Effector memory CD8-positive, alpha-beta T cell (primary cell): ENCODE data around the gene NCAM2.

Experiments used
- ATAC-seq: fragments of 150-1000 bp; cut with Tn5 transposase; replicated peaks from 2 replicates; pipeline ENCODE4 v1.10.0; 2021; ENCODE audit warnings: mild to moderate bottlenecking, moderate library complexity
- DNase-seq, 3 experiments: peaks; one replicate each; pipeline ENCODE4 v3.0.0; 2021
- H3K27ac Mint-ChIP-seq, 2 donors: one replicate each; pipeline ENCODE4 v1.8.0; 2022; ENCODE audit warnings: mild to moderate bottlenecking in 2 of 2, mixed read lengths in 2 of 2, moderate library complexity in 2 of 2
- H3K27me3 Mint-ChIP-seq, 2 donors: one replicate each; pipeline ENCODE4 v1.8.0; 2022; ENCODE audit warnings: mixed read lengths in 2 of 2
- H3K36me3 Mint-ChIP-seq: one replicate; pipeline ENCODE4 v1.8.0; 2022; ENCODE audit warnings: mild to moderate bottlenecking, moderate library complexity, mixed read lengths; ENCODE audit not compliant: insufficient read depth
- H3K4me1 Mint-ChIP-seq, 2 donors: one replicate each; pipeline ENCODE4 v1.8.0; 2022; ENCODE audit warnings: low read depth in 2 of 2, mixed read lengths in 2 of 2
- H3K4me3 Mint-ChIP-seq, 2 donors: one replicate each; pipeline ENCODE4 v1.8.0; 2022; ENCODE audit warnings: mild to moderate bottlenecking in 2 of 2, mixed read lengths in 2 of 2, moderate library complexity in 2 of 2
- H3K9me3 Mint-ChIP-seq, 2 donors: one replicate each; pipeline ENCODE4 v1.8.0; 2022; ENCODE audit warnings: mixed read lengths in 2 of 2

The NCAM2 gene

GRCh38 chr21:21246007-21246406 is 247.8 kb downstream of the NCAM2 start:
- no peak for ATAC-seq
- no peak overlapping the region for H3K4me3 Mint-ChIP-seq
- H3K9me3 Mint-ChIP-seq = peaks cover 7% of the 10 kb centered on the region in 2 donors
- no peak overlapping the region for H3K27ac Mint-ChIP-seq
- H3K4me1 Mint-ChIP-seq = no peaks in the 10 kb centered on the region
- H3K27me3 Mint-ChIP-seq = no peaks in the 10 kb centered on the region
- DNase-seq = no peak
- no peaks in the 10 kb centered on the region for H3K36me3 Mint-ChIP-seq

GRCh38 chr21:21247424-21247823 is 249.2 kb downstream of the NCAM2 start:
- H3K9me3 Mint-ChIP-seq = peaks cover 3 to 5% of the 10 kb centered on the region in 2 donors
- no peaks in the 10 kb centered on the region for H3K36me3 Mint-ChIP-seq
- no peak for DNase-seq
- no peaks in the 10 kb centered on the region for H3K4me1 Mint-ChIP-seq
- H3K4me3 Mint-ChIP-seq = no peak overlapping the region
- no peaks in the 10 kb centered on the region for H3K27me3 Mint-ChIP-seq
- H3K27ac Mint-ChIP-seq = no peak overlapping the region
- ATAC-seq = no peak

GRCh38 chr21:21262048-21262447 is 263.8 kb downstream of the NCAM2 start:
- DNase-seq = no peak
- Mint-ChIP-seq H3K27me3 (no peaks in the 10 kb centered on the region), H3K36me3 (no peaks in the 10 kb centered on the region), H3K4me1 (no peaks in the 10 kb centered on the region), H3K9me3 (peaks cover 0 to 3% of the 10 kb centered on the region in 2 donors), H3K27ac (no peak overlapping the region), H3K4me3 (no peak overlapping the region)
- ATAC-seq = no peak

- DNase-seq (no peak), ATAC-seq (no peak)
- Mint-ChIP-seq H3K27ac (no peak overlapping the region), H3K36me3 (no peaks in the 10 kb centered on the region), H3K4me3 (no peak overlapping the region), H3K4me1 (no peaks in the 10 kb centered on the region), H3K9me3 (peaks cover 3 to 4% of the 10 kb centered on the region in 2 donors), H3K27me3 (no peaks in the 10 kb centered on the region)
These were observed 269.9 kb downstream of the NCAM2 start for GRCh38 chr21:21268061-21268471.

GRCh38 chr21:21268885-21269284 is 270.7 kb downstream of the NCAM2 start:
- H3K36me3 Mint-ChIP-seq = no peaks in the 10 kb centered on the region
- no peak overlapping the region for H3K4me3 Mint-ChIP-seq
- no peak for DNase-seq
- H3K27me3 Mint-ChIP-seq = no peaks in the 10 kb centered on the region
- ATAC-seq = no peak
- no peaks in the 10 kb centered on the region for H3K4me1 Mint-ChIP-seq
- peaks cover 4 to 9% of the 10 kb centered on the region in 2 donors for H3K9me3 Mint-ChIP-seq
- no peak overlapping the region for H3K27ac Mint-ChIP-seq

GRCh38 chr21:21279193-21279901 is 281.1 kb downstream of the NCAM2 start:
- no peak overlapping the region for H3K27ac Mint-ChIP-seq
- H3K4me1 Mint-ChIP-seq = no peaks in the 10 kb centered on the region
- H3K27me3 Mint-ChIP-seq = no peaks in the 10 kb centered on the region
- no peaks in the 10 kb centered on the region for H3K36me3 Mint-ChIP-seq
- H3K4me3 Mint-ChIP-seq = no peak overlapping the region
- no peak for DNase-seq
- H3K9me3 Mint-ChIP-seq = peaks cover 0 to 8% of the 10 kb centered on the region in 2 donors
- no peak for ATAC-seq

- Mint-ChIP-seq H3K36me3 (no peaks in the 10 kb centered on the region), H3K27ac (no peak overlapping the region), H3K27me3 (no peaks in the 10 kb centered on the region), H3K4me3 (no peak overlapping the region), H3K4me1 (no peaks in the 10 kb centered on the region), H3K9me3 (peaks cover under 1 to 8% of the 10 kb centered on the region in 2 donors)
- no peak for ATAC-seq
- no peak for DNase-seq
These were observed 285.6 kb downstream of the NCAM2 start for GRCh38 chr21:21283810-21284209.

- H3K9me3 Mint-ChIP-seq = peaks cover 9 to 13% of the 10 kb centered on the region in 2 donors
- no peak for DNase-seq
- no peak overlapping the region for H3K4me3 Mint-ChIP-seq
- H3K27me3 Mint-ChIP-seq = no peaks in the 10 kb centered on the region
- ATAC-seq = no peak
- H3K36me3 Mint-ChIP-seq = no peaks in the 10 kb centered on the region
- H3K4me1 Mint-ChIP-seq = no peaks in the 10 kb centered on the region
- H3K27ac Mint-ChIP-seq = no peak overlapping the region
These were observed 288.1 kb downstream of the NCAM2 start for GRCh38 chr21:21286170-21286798.

GRCh38 chr21:21290751-21291150 is 292.5 kb downstream of the NCAM2 start:
- Mint-ChIP-seq H3K27me3 (no peaks in the 10 kb centered on the region), H3K4me1 (no peaks in the 10 kb centered on the region), H3K36me3 (no peaks in the 10 kb centered on the region), H3K27ac (no peak overlapping the region), H3K9me3 (peaks cover 9 to 13% of the 10 kb centered on the region in 2 donors), H3K4me3 (no peak overlapping the region)
- ATAC-seq = no peak
- DNase-seq = no peak

GRCh38 chr21:21291883-21292569 is 293.8 kb downstream of the NCAM2 start:
- ATAC-seq (no peak), DNase-seq (no peak)
- Mint-ChIP-seq H3K27ac (no peak overlapping the region), H3K27me3 (no peaks in the 10 kb centered on the region), H3K36me3 (no peaks in the 10 kb centered on the region), H3K4me1 (no peaks in the 10 kb centered on the region), H3K9me3 (peaks cover 8 to 20% of the 10 kb centered on the region in 2 donors), H3K4me3 (no peak overlapping the region)

- peaks cover 6 to 12% of the 10 kb centered on the region in 2 donors for H3K9me3 Mint-ChIP-seq
- H3K27me3 Mint-ChIP-seq = no peaks in the 10 kb centered on the region
- H3K4me1 Mint-ChIP-seq = no peaks in the 10 kb centered on the region
- no peak for DNase-seq
- H3K27ac Mint-ChIP-seq = no peak overlapping the region
- no peaks in the 10 kb centered on the region for H3K36me3 Mint-ChIP-seq
- no peak overlapping the region for H3K4me3 Mint-ChIP-seq
- ATAC-seq = no peak
These were observed 297.1 kb downstream of the NCAM2 start for GRCh38 chr21:21295303-21295702.

- no peak overlapping the region for H3K27ac Mint-ChIP-seq
- peaks cover 4 to 7% of the 10 kb centered on the region in 2 donors for H3K9me3 Mint-ChIP-seq
- H3K36me3 Mint-ChIP-seq = no peaks in the 10 kb centered on the region
- no peaks in the 10 kb centered on the region for H3K27me3 Mint-ChIP-seq
- no peak overlapping the region for H3K4me3 Mint-ChIP-seq
- H3K4me1 Mint-ChIP-seq = no peaks in the 10 kb centered on the region
- no peak for ATAC-seq
- no peak for DNase-seq
These were observed 299.0 kb downstream of the NCAM2 start for GRCh38 chr21:21297211-21297610.

GRCh38 chr21:21301013-21301412 is 302.8 kb downstream of the NCAM2 start:
- Mint-ChIP-seq H3K4me1 (no peaks in the 10 kb centered on the region), H3K4me3 (no peak overlapping the region), H3K27me3 (no peaks in the 10 kb centered on the region), H3K27ac (no peak overlapping the region), H3K9me3 (peaks cover 3 to 7% of the 10 kb centered on the region in 2 donors), H3K36me3 (no peaks in the 10 kb centered on the region)
- no peak for ATAC-seq
- DNase-seq = no peak

GRCh38 chr21:21309510-21309909 is 311.3 kb downstream of the NCAM2 start:
- Mint-ChIP-seq H3K4me3 (no peak overlapping the region), H3K27me3 (no peaks in the 10 kb centered on the region), H3K27ac (no peak overlapping the region), H3K4me1 (no peaks in the 10 kb centered on the region), H3K9me3 (peaks cover 7 to 13% of the 10 kb centered on the region in 2 donors), H3K36me3 (no peaks in the 10 kb centered on the region)
- ATAC-seq (no peak), DNase-seq (no peak)
